ENCODE results near the gene ADAP1. TPM values are rescaled to one million over a fixed set of nuclear protein-coding genes. Genes with fewer than 3 reads are reported as not detected.
A peak's percentile ranks its signal among the peaks of the same experiment; 100 is the strongest.
"Not testable (repeated sequence)": the region's sequence is repeated elsewhere in the genome, so short reads cannot be mapped to it uniquely, and the experiment has no call there.

Gene ADAP1
- polyA plus RNA-seq, 3 donors, result 9.9 to 20.8 (median 15.4) TPM

DNA sequence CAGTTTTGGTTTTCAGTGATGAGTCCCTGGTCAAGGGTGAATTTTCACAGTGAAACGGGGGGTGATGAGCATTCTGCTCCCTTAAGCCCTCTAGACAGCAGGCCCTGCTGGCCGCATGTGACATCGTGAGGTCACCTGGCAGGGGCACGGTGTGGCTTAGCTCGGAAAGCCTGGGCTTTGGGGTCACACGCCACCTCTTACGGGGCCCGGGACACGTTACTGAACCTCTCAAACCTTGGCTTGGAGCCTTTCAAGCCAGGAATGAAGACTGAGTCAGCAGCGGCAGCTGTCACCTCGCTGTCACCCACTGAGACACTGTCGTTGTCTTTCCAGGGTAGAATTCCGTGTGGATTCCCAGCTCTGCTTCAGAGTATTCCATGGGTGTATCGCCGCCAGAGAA is 74.0 kb downstream of the ADAP1 start:
- DNase-seq (ENCODE audit: extremely low read depth in 1 of 11, low read depth in 9 of 11, low spot score in 4 of 11), result no peak

DNA sequence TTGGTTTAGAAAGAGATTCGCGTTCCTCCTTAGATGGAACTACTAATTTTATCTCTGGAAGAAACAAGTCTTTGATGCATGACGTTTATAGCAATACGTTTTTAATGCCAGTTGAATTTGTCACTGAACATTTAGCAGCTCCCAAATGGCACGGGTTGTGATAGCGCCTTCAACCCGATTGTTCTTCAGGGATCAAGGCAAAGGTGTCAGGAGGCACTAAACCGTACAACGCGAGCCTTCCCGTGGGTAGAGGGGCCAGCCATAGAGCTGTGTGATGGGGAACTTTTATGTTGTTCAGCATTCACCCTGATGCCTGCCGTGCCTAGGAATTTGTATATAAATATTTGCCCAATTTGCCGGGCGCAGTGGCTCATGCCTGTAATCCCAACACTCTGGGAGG is 74.8 kb downstream of the ADAP1 start:
- no peak for DNase-seq (ENCODE audit: extremely low read depth in 1 of 11, low read depth in 9 of 11, low spot score in 4 of 11)

- DNase-seq (ENCODE audit: extremely low read depth in 1 of 11, low read depth in 9 of 11, low spot score in 4 of 11), result no peak
Measured at GRCh38 chr7:879093-879492, 75.4 kb downstream of the ADAP1 start.

- DNase-seq (ENCODE audit: extremely low read depth in 1 of 11, low read depth in 9 of 11, low spot score in 4 of 11), result no peak
Measured at GRCh38 chr7:877312-878232, 76.9 kb downstream of the ADAP1 start.

DNA sequence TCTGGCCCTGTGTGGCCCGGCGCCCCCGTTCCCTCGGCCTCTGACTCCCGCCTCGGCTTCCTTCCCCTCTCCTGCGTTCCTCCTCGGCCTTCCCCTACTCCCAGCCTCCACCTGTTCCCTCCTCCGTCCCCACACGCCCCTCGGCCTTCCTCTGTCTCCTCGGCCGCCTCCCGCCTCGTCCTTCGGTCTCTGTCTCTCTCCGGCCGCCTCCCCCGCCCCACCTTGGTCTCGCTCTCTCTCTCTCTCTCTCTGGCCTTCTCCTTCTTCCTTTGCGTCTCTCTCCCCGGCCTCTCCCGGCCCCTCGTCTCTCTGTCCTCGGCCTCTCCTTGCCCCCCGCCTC is 77.5 kb downstream of the ADAP1 start:
- DNase-seq (ENCODE audit: extremely low read depth in 1 of 11, low read depth in 9 of 11, low spot score in 4 of 11), result no peak

DNA sequence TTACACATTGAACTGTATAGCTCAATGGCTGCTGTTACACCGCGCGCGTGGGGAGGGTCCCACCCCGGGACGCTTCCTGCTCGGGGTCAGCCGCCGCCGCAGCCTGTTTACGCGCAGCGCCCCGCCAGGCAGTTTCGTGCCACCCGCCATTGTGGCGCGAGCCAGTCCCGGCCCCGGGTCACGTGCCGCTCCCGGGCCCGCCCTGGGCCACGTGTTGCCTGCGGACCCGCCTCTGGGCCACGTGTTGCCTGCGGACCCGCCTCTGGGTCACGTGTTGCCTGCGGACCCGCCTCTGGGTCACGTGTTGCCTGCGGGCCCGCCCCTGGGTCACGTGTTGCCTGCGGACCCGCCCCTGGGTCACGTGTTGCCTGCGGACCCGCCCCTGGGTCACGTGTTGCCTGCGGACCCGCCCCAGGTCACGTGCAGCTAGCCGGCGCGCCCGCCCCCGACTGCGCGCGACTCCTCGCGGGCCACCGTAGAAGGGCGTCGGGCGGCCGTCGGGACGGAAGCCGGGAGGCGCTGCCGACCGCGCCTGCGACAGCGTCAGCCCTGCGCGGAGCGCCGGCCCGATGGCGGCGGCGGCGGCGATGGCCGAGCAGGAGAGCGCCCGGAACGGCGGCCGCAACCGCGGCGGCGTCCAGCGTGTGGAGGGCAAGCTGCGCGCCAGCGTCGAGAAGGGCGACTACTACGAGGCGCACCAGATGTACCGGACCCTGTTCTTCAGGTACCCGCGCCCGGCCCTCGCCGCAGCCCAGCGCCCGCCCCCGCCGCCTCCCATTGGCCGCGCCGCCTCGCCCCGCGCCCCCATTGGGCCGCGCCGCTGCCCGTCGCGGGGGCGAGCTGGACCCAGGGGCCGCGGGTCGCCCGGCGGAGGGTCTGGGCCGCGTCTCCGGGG is 78.2 kb downstream of the ADAP1 start, which contains the start of gene GET4:
GET4 (plus strand) TSS at position 478 of the 895 bp plus-strand sequence; CDS start at position 570, 92 bp downstream.
- DNase-seq (ENCODE audit: extremely low read depth in 1 of 11, low read depth in 9 of 11, low spot score in 4 of 11), result peak; percentile 85 to 94 (median 91)

GRCh38 chr7:875476-876076 is 78.9 kb downstream of the ADAP1 start:
- no peak for DNase-seq (ENCODE audit: extremely low read depth in 1 of 11, low read depth in 9 of 11, low spot score in 4 of 11)

DNA sequence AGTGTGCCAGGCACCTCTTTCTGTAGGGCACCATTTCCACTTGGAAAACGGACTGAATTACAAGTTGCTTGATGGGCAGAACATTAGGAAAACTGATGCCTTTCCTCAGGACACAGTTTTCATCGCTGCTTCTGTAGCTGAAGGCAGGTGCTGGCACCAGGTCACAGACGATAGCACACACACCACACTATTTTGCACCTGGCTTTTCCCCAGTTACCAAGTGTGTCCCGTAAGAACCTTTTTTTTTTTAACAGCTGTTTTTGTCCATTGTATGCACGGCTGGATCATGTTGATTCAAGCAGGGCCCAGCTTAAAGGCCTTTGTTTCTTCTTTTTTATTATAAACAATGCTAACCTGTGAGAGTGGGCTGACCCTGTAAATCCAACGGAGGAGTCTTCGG is 79.4 kb downstream of the ADAP1 start:
- DNase-seq (ENCODE audit: extremely low read depth in 1 of 11, low read depth in 9 of 11, low spot score in 4 of 11), result no peak

GRCh38 chr7:874031-874749 is 80.3 kb downstream of the ADAP1 start:
- DNase-seq (ENCODE audit: extremely low read depth in 1 of 11, low read depth in 9 of 11, low spot score in 4 of 11), result no peak

GRCh38 chr7:873367-874002 is 81.0 kb downstream of the ADAP1 start:
- peak; percentile 46 to 67 (median 58) for DNase-seq (ENCODE audit: extremely low read depth in 1 of 11, low read depth in 9 of 11, low spot score in 4 of 11)

DNA sequence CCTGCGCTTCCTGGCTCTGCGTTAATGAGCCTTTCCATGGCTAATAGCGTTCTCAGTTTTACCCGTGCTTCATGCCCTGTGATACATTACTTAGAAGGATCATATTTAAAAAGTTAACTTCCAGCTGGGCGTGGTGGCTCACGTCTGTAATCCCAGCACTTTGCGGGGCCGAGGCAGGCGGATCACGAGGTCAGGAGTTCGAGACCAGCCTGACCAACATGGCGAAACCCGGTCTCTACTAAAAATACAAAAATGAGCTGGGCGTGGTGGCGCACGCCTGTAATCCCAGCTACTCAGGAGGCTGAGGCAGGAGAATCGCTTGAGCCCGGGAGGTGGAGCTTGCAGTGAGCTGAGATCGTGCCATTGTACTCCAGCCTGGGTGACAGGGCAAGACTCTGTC is 81.8 kb downstream of the ADAP1 start:
- not testable (repeated sequence) for DNase-seq (ENCODE audit: extremely low read depth in 1 of 11, low read depth in 9 of 11, low spot score in 4 of 11)

DNA sequence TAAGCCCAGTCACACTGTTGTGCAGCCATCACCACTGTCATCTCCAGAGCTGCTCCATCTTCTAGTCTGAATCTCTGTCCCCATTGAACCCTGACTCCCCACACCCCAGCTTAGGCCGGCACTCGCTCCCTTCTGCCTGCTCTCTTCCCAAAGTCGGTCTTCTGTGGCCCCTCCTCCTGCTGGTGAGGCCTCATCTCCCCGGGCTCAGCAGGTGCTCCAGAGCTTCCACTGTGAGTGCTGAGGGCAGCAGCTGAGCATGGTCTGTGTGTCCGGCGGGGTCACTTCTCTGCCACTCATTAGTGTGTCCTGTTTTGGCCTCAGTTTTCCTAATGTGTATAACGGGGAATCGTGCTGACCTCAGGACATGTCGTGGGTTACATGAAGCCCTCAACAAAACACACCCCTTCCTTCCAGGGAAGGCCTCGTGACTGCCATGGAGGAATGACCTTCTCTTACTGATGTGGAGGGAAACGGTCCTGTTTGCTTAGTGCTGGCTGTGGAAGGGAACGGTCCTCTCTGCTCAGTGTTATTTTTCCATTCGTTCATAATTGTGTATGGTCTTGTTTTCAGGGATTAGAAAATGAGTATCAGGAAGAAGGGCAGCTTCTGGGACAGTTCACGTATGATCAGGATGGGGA is 82.5 kb downstream of the ADAP1 start:
- DNase-seq (ENCODE audit: extremely low read depth in 1 of 11, low read depth in 9 of 11, low spot score in 4 of 11), result no peak

DNA sequence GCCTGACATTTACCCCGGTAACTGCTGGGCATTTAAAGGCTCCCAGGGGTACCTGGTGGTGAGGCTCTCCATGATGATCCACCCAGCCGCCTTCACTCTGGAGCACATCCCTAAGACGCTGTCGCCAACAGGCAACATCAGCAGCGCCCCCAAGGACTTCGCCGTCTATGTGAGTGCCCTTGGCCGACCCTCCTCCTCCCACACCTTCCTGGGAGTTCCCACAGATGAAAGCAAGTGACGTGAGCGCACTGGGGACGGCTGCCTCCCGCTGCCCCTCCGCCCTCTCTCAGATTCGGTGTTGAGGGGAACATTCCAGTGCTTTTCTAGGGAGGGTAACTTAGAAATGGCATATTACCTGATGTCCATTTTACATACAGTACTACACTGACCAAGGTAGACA is 85.1 kb downstream of the ADAP1 start:
- no peak for DNase-seq (ENCODE audit: extremely low read depth in 1 of 11, low read depth in 9 of 11, low spot score in 4 of 11)

- no peak for DNase-seq (ENCODE audit: extremely low read depth in 1 of 11, low read depth in 9 of 11, low spot score in 4 of 11)
Measured at GRCh38 chr7:868189-868486, 86.3 kb downstream of the ADAP1 start.

DNA sequence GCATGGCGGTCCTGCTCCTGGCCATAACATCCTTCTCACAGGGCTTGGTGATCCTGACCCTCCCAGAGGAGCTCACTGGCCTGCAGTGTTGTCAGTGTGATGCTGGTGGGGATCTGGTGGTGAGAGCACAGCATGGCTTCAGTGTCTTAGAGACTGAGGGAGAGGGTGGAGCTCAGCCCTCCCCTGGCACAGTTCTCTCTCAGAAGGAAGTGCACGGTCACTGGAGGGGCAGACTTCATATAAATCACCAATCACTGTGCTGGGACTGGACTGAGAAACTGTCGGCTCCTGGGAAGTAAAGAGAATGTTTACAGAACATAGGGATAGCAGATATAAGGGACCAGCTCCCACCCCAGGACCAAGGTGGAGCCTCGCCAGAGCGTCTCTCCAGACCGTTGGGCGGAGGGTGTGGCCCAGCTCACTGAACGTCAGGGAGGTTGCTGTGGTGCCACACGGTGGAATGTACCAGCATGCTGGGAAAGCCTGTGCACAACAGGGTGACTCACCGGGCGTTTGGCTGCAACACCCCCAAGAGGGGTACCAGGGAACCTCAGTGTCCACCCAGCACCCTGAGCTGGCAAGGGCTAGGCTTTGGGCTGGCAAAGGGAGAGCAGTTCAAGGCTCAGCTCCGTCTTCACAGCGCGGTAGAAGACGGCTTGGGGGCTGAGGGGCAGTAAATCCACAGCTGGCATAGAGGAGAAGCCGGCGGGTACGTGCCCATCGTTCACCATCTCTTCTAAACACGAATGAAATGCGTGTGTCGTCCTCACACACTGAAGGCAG is 86.9 kb downstream of the ADAP1 start:
- peak in 2 of 11 donors; percentile 17 to 43 for DNase-seq (ENCODE audit: extremely low read depth in 1 of 11, low read depth in 9 of 11, low spot score in 4 of 11)

- DNase-seq (ENCODE audit: extremely low read depth in 1 of 11, low read depth in 9 of 11, low spot score in 4 of 11), result peak in 6 of 11 donors; percentile 31 to 76 (median 41)
Measured at GRCh38 chr7:867001-867405, 87.5 kb downstream of the ADAP1 start.

DNA sequence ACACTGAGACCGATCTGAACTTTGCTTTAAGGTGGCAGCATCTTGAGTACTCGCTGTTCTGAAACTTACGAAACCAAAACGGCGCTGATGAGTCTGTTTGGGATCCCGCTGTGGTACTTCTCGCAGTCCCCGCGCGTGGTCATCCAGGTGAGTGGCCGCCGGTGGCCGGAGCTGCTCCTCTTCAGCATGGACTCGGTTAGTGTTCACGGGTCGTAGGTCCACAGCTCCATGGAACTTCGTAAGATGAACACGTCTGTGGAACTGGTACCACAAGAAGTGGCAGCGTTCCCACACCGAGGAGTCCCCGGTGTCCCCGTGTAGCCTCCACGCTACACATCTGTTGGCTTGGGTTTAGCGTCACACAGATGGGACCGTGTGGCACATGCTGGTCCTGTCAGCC is 88.6 kb downstream of the ADAP1 start:
- no peak for DNase-seq (ENCODE audit: extremely low read depth in 1 of 11, low read depth in 9 of 11, low spot score in 4 of 11)
